Transverse colon (tissue), 4 donors: ENCODE data around the gene KLK11.

Experiments
- CTCF ChIP-seq, 5 experiments: fragments of 200-600 bp in 3 of 5; fragments of 450-650 bp in 2 of 5; sonication (generic) in 3 of 5; IDR thresholded peaks; 1 replicate in 2 of 5; 2 replicates in 3 of 5; pipeline ENCODE4 v1.5.1; 2016 to 2017; ENCODE audit warnings: antibody characterized with exemption in 5 of 5, inconsistent platforms in 3 of 5, mild to moderate bottlenecking in 2 of 5, moderate library complexity in 1 of 5
- POLR2A ChIP-seq: fragments of 450-650 bp; IDR thresholded peaks from one replicate; pipeline ENCODE4 v1.6.1; 2016; ENCODE audit warnings: antibody characterized with exemption, mild to moderate bottlenecking, moderate library complexity
- POLR2AphosphoS5 ChIP-seq, 3 donors: sonication (generic); formaldehyde crosslinking; IDR thresholded peaks; one replicate each; pipeline ENCODE4 v1.6.1; 2016; ENCODE audit warnings: antibody characterized with exemption in 3 of 3

GRCh38 chr19:51070334-51071094 is 44.1 kb upstream of the KLK11 start:
- TF ChIP-seq CTCF (IDR thresholded peaks at IDR 0.05) (no peak), POLR2AphosphoS5 (IDR thresholded peaks at IDR 0.05) (no peak), POLR2A (no peak)
